Measurements from ENCODE around the gene CXCL3.

DNA sequence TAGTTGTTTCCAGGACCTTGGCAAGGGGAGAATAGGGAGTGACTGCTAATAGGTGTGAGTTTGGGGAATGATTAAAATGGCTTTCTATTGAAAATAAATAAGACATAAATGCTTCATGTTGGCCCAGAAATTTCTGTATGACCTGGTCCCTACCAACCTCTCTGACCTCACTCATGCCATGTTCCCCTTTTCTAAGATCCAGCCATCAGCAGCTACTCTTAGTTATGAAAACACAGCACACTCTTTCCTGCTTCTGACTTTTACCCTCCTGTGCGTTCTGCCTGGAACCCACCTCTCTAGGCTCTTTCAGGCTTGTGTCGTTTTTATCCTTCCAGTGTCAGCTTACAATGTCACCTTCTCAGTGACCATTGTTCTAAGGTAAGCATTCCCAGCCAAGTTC, 25.2 kb downstream of the CXCL3 start:
- no peak for TF ChIP-seq POLR2A (IDR thresholded peaks at IDR 0.05; ENCODE audit: low read length)
- no peak for TF ChIP-seq GATA1 (IDR thresholded peaks at IDR 0.05; ENCODE audit: low read depth, low read length)
